ENCODE measurements around the gene COG4.

The COG4 gene

DNA sequence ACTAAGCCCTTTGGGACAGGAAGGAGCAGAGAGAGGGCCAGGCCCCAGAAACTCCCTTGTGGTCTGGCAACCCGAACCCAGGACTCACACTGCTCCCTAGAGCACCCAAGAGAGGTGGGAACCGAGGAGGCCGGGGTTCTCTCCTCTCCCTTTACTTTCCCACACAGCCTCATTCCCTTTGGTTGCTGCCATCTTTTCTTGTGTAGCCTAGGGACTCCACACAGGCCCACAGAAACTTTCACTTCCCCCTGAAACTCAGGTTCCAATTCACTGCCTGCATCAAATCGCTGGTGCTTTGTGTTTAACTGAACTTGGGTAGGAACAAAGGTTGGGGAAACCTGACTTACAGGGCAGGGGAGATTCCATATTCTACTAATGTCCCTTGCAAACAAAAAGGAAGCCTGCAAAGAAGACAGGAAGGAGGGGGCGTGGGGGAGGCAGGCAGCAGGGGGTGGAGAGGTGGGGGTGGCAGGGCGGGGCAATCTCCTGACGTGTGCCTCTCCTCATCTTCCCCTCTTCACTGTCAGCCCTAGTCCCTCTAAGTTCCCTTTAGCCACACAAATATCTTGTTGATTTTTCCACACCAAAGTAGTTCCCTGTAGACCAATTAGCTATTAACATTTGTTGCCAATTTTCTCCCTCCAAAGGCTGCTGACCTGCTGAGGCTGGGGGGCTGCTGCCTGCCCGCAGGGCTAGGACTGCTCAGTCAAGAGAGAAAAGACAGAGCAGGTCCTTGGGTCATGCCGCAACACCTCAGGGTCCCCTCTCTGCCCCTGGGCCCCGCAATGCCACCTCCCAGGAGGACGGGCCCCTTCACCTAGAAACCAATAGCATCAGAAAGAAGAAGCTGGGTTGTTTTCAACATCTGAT, 92.5 kb downstream of the COG4 start:
- H3K4me3 ChIP-seq (ENCODE audit: low read length in 2 of 2), result no peak overlapping the region
- no peak overlapping the region for H3K9ac ChIP-seq (ENCODE audit: low read length in 2 of 2)
- no peaks in the 10 kb centered on the region for H3K9me3 ChIP-seq (ENCODE audit: control insufficient read depth in 2 of 2, low read length in 2 of 2)
- peaks cover 59% of the 10 kb centered on the region for H3K4me1 ChIP-seq (ENCODE audit: control insufficient read depth, insufficient read depth, low read length)
- H3K27ac ChIP-seq (ENCODE audit: low read length), result peak overlapping the region; percentile 24
- H3K36me3 ChIP-seq (ENCODE audit: control insufficient read depth in 2 of 2, insufficient read depth in 2 of 2, low read length in 2 of 2), result peaks cover 0 to 2% of the 10 kb centered on the region in 2 donors
- no peaks in the 10 kb centered on the region for H3K27me3 ChIP-seq (ENCODE audit: control insufficient read depth in 1 of 2, insufficient read depth in 2 of 2, low read length in 2 of 2)
